ENCODE measurements around the gene MGMT.

The MGMT gene

GRCh38 chr10:129702605-129703004 is 235.6 kb downstream of the MGMT start:
- no peaks in the 10 kb centered on the region for H3K27me3 ChIP-seq
- H3K4me2 ChIP-seq: peak overlapping the region; percentile 61; the same call in 1 of the 2 replicates
- peaks cover 41% of the 10 kb centered on the region for H4K20me1 ChIP-seq
- peaks cover 40% of the 10 kb centered on the region for H3K36me3 ChIP-seq
- peaks cover 47% of the 10 kb centered on the region for H3K4me1 ChIP-seq
- H3K9me3 ChIP-seq: no peaks in the 10 kb centered on the region
- H3K4me3 ChIP-seq: no peak overlapping the region
- no peak overlapping the region for H3K9ac ChIP-seq
- TF ChIP-seq Cebpa-rat (IDR thresholded peaks at IDR 0.05): no peak
- no peak overlapping the region for H3K27ac ChIP-seq

- peak overlapping the region; percentile 61 for H3K4me2 ChIP-seq
Measured at GRCh38 chr10:129703287-129704137, 236.5 kb downstream of the MGMT start.

GRCh38 chr10:129704225-129704624 is 237.2 kb downstream of the MGMT start:
- no peak overlapping the region for H3K4me3 ChIP-seq
- H3K9ac ChIP-seq: peak overlapping the region; percentile 3; the same call in 1 of the 2 replicates
- no peak for TF ChIP-seq Cebpa-rat (IDR thresholded peaks at IDR 0.05)
- H4K20me1 ChIP-seq: peaks cover 35% of the 10 kb centered on the region
- H3K36me3 ChIP-seq: peaks cover 52% of the 10 kb centered on the region
- peak overlapping the region; percentile 61 for H3K4me2 ChIP-seq
- peak overlapping the region; percentile 54 for H3K27ac ChIP-seq
- no peaks in the 10 kb centered on the region for H3K27me3 ChIP-seq
- H3K4me1 ChIP-seq: peaks cover 47% of the 10 kb centered on the region
- no peaks in the 10 kb centered on the region for H3K9me3 ChIP-seq

More at GRCh38 chr10:129703287-129704137, 236.5 kb downstream of the MGMT start:
- H3K27me3 ChIP-seq: no peaks in the 10 kb centered on the region
- peak overlapping the region; percentile 3; the same call in 1 of the 2 replicates for H3K9ac ChIP-seq
- H3K4me1 ChIP-seq: peaks cover 47% of the 10 kb centered on the region
- no peaks in the 10 kb centered on the region for H3K9me3 ChIP-seq
- peaks cover 45% of the 10 kb centered on the region for H3K36me3 ChIP-seq
- H3K4me3 ChIP-seq: no peak overlapping the region
- peak overlapping the region; percentile 54; the same call in 1 of the 2 replicates for H3K27ac ChIP-seq
- peaks cover 35% of the 10 kb centered on the region for H4K20me1 ChIP-seq
- TF ChIP-seq Cebpa-rat (IDR thresholded peaks at IDR 0.05): no peak

DNA sequence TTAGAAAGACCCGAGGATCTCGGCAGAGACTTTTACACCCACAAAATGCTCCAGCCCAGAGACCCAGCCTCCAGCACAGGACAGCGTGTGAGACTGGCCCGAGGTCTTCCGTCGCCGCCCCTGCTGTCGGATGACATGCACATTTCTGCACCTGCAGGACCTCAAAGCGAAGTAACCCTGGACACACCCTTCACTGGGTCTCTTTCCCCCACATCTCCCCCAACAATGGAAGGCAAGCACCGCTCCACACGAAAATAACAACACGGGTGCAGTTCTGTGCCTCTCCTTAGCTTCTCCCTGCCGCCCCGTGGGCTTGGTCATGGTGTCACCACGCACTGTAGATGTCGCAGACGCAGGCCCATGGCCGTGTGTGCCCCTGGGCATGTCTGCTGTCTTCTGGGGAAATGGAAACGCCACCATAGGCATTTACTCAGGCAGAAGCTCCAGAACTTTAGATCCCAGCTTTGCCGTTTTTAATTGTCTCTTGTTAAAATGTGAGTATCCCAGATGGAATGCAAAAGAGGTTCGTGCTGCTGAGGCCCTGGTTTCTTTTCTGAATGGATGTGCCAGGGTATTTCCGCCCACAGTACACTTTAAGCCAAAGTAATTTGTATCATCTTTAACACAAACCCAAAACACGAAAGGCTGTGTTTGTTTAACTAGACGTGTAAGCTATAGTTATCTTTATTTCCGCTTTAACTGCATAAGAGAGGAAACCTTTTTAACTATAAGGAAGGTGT is 237.9 kb downstream of the MGMT start:
- H3K9ac ChIP-seq: no peak overlapping the region
- H3K27me3 ChIP-seq: no peaks in the 10 kb centered on the region
- H4K20me1 ChIP-seq: peaks cover 35% of the 10 kb centered on the region
- H3K4me1 ChIP-seq: peaks cover 47% of the 10 kb centered on the region
- H3K9me3 ChIP-seq: no peaks in the 10 kb centered on the region
- H3K27ac ChIP-seq: no peak overlapping the region
- 0 out of 2 replicates have a peak overlapping the region, but pooled peaks have one; percentile 61 for H3K4me2 ChIP-seq
- no peak for TF ChIP-seq Cebpa-rat (IDR thresholded peaks at IDR 0.05)
- H3K4me3 ChIP-seq: no peak overlapping the region
- peaks cover 54% of the 10 kb centered on the region for H3K36me3 ChIP-seq

DNA sequence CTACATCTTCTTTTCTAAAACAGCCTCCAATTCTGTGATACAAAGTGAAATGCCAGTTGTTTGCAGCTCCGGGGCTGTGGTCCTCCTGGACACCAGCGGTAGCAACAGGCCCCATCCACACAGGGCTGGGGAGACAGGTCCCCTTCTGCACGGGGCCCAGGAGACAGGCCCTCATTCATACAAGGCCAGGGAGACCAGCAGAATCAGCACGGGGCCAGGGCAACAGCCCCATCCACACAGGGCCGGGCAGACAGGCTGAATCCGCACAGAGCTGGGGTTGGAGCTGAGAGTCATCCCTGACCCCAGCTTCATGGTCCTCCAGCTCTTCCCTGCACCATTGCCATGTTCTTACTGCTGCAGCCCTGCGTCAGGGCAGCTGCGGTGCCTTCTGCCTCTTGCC is 238.6 kb downstream of the MGMT start:
- Histone ChIP-seq H3K4me3 (no peak overlapping the region), H3K4me1 (peaks cover 47% of the 10 kb centered on the region), H3K36me3 (peaks cover 56% of the 10 kb centered on the region), H3K9ac (0 out of 2 replicates have a peak overlapping the region, but pooled peaks have one; percentile 0), H3K4me2 (no peak overlapping the region; the same call in 1 of the 2 replicates), H3K27ac (peak overlapping the region; percentile 32; the same call in 1 of the 2 replicates), H4K20me1 (peaks cover 35% of the 10 kb centered on the region), H3K27me3 (no peaks in the 10 kb centered on the region), H3K9me3 (no peaks in the 10 kb centered on the region)
- no peak for TF ChIP-seq Cebpa-rat (IDR thresholded peaks at IDR 0.05)

DNA sequence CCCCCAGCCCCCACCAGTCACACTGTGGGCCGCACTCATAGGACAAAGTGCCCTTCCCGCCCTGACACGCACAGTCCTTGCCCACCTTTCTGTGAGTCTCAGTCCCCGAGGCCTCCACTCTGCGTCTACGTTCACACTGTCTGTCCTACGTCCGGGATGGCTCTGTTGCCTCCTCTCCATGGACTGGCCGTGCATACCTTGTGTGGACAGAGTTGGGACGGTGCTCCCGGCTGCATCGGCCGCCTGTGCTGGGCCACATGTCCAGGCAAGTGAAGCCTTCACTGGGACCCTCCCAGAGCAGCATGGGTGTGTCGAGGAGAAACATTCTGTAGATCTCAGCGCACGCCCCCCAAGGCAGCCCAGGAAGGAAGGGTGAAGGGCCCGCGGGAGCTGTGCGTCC is 239.0 kb downstream of the MGMT start:
- peak overlapping the region; percentile 32 for H3K27ac ChIP-seq
- TF ChIP-seq Cebpa-rat (IDR thresholded peaks at IDR 0.05): no peak

DNA sequence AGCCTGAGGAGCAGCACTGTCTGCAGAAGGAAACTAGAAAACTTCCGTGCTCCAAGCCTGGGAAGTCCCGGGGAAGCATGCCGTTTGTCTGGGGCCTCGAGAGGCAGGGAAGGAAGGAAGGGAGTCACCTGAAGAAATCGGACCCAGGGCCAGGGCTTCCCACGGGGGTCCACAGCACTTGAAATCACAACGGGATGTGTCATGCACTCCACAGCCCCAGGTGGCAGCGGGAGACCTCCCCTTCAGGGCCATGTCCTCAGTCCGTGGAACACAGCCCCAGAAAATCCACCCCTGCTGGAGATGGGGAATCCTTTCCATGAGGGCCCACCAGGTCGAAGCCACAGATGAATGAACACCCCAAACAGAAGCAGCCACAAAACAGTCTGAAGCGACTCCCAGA is 239.5 kb downstream of the MGMT start:
- no peak for TF ChIP-seq Cebpa-rat (IDR thresholded peaks at IDR 0.05)
- Histone ChIP-seq H3K4me2 (peak overlapping the region; percentile 36), H3K36me3 (peaks cover 50% of the 10 kb centered on the region), H3K4me1 (peaks cover 47% of the 10 kb centered on the region), H3K9ac (0 out of 2 replicates have a peak overlapping the region, but pooled peaks have one; percentile 0), H4K20me1 (peaks cover 35% of the 10 kb centered on the region), H3K4me3 (no peak overlapping the region), H3K27me3 (no peaks in the 10 kb centered on the region), H3K27ac (peak overlapping the region; percentile 32), H3K9me3 (no peaks in the 10 kb centered on the region)

More for the DNA sequence above, 239.0 kb downstream of the MGMT start:
- H3K4me1 ChIP-seq: peaks cover 47% of the 10 kb centered on the region
- H3K4me2 ChIP-seq: peak overlapping the region; percentile 36; the same call in 1 of the 2 replicates
- peaks cover 35% of the 10 kb centered on the region for H4K20me1 ChIP-seq
- H3K36me3 ChIP-seq: peaks cover 53% of the 10 kb centered on the region
- H3K27me3 ChIP-seq: no peaks in the 10 kb centered on the region
- H3K4me3 ChIP-seq: no peak overlapping the region
- 0 out of 2 replicates have a peak overlapping the region, but pooled peaks have one; percentile 0 for H3K9ac ChIP-seq
- H3K9me3 ChIP-seq: no peaks in the 10 kb centered on the region

GRCh38 chr10:129707406-129708388 is 240.7 kb downstream of the MGMT start:
- Histone ChIP-seq H3K9me3 (no peaks in the 10 kb centered on the region), H3K27me3 (no peaks in the 10 kb centered on the region), H3K4me2 (no peak overlapping the region), H4K20me1 (peaks cover 25% of the 10 kb centered on the region), H3K4me3 (no peak overlapping the region), H3K27ac (no peak overlapping the region), H3K4me1 (peaks cover 44% of the 10 kb centered on the region), H3K9ac (no peak overlapping the region), H3K36me3 (peaks cover 58% of the 10 kb centered on the region)
- no peak for TF ChIP-seq Cebpa-rat (IDR thresholded peaks at IDR 0.05)

DNA sequence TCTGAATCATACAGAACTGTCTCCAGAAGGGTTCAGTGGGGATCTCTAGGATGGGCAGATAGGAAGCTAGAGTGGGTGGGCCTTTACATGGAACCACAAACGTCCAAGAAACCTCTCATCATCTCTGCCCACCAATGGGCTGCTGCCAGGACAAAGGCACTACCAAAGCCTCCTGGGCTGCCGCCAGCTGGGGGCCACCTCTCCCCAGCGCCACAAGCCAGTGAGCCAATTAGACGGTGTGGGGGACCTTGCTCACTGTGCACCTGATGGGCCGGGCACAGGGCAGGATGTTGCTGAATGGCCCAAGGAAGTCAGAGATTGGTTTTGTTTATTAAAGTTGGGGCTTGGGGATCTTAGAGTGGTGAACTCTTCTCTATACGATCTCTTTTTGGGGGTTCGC is 242.1 kb downstream of the MGMT start:
- Histone ChIP-seq H3K9me3 (no peaks in the 10 kb centered on the region), H3K4me3 (no peak overlapping the region), H3K4me1 (peaks cover 30% of the 10 kb centered on the region), H3K36me3 (peaks cover 71% of the 10 kb centered on the region), H3K27me3 (no peaks in the 10 kb centered on the region), H4K20me1 (peaks cover 19% of the 10 kb centered on the region; the same call in 1 of the 2 replicates), H3K27ac (no peak overlapping the region), H3K4me2 (no peak overlapping the region), H3K9ac (no peak overlapping the region)
- no peak for TF ChIP-seq Cebpa-rat (IDR thresholded peaks at IDR 0.05)

Data from BLaER1 (cell line).